GM19193 (cell line): ENCODE results near the gene RNF13.

Experiments used
- POLR2A ChIP-seq: IDR thresholded peaks from 4 replicates; pipeline ENCODE4 v1.6.1; 2011; ENCODE audit not compliant: insufficient read depth, insufficient read length; ENCODE audit errors: extremely low read depth

Gene RNF13

GRCh38 chr3:149790698-149791097 lies 22.3 kb upstream of the RNF13 start:
- TF ChIP-seq POLR2A = no peak

- no peak for TF ChIP-seq POLR2A
Observed at GRCh38 chr3:149792452-149793270, 20.4 kb upstream of the RNF13 start, which contains the start of gene ANKUB1. ANKUB1 (minus strand) TSS chr3:149792554; CDS start chr3:149792366, 188 bp downstream.

- TF ChIP-seq POLR2A = no peak
Observed at GRCh38 chr3:149796026-149796425, 17.0 kb upstream of the RNF13 start.

- TF ChIP-seq POLR2A = no peak
Observed at GRCh38 chr3:149800693-149801092, 12.3 kb upstream of the RNF13 start.

- no peak for TF ChIP-seq POLR2A
Observed at GRCh38 chr3:149801195-149801594, 11.8 kb upstream of the RNF13 start.

- TF ChIP-seq POLR2A = no peak
Observed at GRCh38 chr3:149801639-149802038, 11.4 kb upstream of the RNF13 start.

- TF ChIP-seq POLR2A = no peak
Observed at GRCh38 chr3:149806171-149806778, 6.7 kb upstream of the RNF13 start.

GRCh38 chr3:149808209-149808829 lies 4.7 kb upstream of the RNF13 start:
- no peak for TF ChIP-seq POLR2A

GRCh38 chr3:149809699-149810098 lies 3.3 kb upstream of the RNF13 start:
- TF ChIP-seq POLR2A = no peak

- TF ChIP-seq POLR2A = no peak
Observed at GRCh38 chr3:149810846-149811245, 2.2 kb upstream of the RNF13 start.

GRCh38 chr3:149812165-149812605 lies 830 bp upstream of the RNF13 start:
- no peak for TF ChIP-seq POLR2A

GRCh38 chr3:149813367-149814281 lies 609 bp downstream of the RNF13 start:
- TF ChIP-seq POLR2A = no peak

- TF ChIP-seq POLR2A = no peak
Observed at GRCh38 chr3:149815321-149815720, 2.3 kb downstream of the RNF13 start.

- no peak for TF ChIP-seq POLR2A
Observed at GRCh38 chr3:149815728-149816127, 2.7 kb downstream of the RNF13 start.

GRCh38 chr3:149816311-149816710 lies 3.3 kb downstream of the RNF13 start:
- no peak for TF ChIP-seq POLR2A
